ENCODE results near the gene CD244. TPM values are rescaled to one million over a fixed set of nuclear protein-coding genes. Genes with fewer than 3 reads are reported as not detected.

CD244 gene
- total RNA-seq, 2 donors from 2014 or later = 0.49 to 0.58 TPM

GRCh38 chr1:160835751-160836150 is 26.9 kb downstream of the CD244 start:
- H3K27me3 ChIP-seq = no peaks in the 10 kb centered on the region
- H3K9ac ChIP-seq (ENCODE audit: low read depth in 2 of 2, low read length in 2 of 2) = no peak overlapping the region
- intact Hi-C loops (cut with DNase I) = loop anchor here (2.0 to 5.0 kb wide), 2 partner anchors 47 to 115 kb away; no protein-coding TSS in a partner anchor
- no peak for DNase-seq
- no peaks in the 10 kb centered on the region for H3K36me3 ChIP-seq
- H3K4me1 ChIP-seq = peaks cover 5% of the 10 kb centered on the region
- TF ChIP-seq, protein P1, sequence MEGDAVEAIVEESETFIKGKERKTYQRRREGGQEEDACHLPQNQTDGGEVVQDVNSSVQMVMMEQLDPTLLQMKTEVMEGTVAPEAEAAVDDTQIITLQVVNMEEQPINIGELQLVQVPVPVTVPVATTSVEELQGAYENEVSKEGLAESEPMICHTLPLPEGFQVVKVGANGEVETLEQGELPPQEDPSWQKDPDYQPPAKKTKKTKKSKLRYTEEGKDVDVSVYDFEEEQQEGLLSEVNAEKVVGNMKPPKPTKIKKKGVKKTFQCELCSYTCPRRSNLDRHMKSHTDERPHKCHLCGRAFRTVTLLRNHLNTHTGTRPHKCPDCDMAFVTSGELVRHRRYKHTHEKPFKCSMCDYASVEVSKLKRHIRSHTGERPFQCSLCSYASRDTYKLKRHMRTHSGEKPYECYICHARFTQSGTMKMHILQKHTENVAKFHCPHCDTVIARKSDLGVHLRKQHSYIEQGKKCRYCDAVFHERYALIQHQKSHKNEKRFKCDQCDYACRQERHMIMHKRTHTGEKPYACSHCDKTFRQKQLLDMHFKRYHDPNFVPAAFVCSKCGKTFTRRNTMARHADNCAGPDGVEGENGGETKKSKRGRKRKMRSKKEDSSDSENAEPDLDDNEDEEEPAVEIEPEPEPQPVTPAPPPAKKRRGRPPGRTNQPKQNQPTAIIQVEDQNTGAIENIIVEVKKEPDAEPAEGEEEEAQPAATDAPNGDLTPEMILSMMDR (IDR thresholded peaks at IDR 0.05) = no peak
- H3K4me3 ChIP-seq = no peak overlapping the region
- H3K27ac ChIP-seq = no peak overlapping the region
- H3K9me3 ChIP-seq = no peaks in the 10 kb centered on the region

DNA sequence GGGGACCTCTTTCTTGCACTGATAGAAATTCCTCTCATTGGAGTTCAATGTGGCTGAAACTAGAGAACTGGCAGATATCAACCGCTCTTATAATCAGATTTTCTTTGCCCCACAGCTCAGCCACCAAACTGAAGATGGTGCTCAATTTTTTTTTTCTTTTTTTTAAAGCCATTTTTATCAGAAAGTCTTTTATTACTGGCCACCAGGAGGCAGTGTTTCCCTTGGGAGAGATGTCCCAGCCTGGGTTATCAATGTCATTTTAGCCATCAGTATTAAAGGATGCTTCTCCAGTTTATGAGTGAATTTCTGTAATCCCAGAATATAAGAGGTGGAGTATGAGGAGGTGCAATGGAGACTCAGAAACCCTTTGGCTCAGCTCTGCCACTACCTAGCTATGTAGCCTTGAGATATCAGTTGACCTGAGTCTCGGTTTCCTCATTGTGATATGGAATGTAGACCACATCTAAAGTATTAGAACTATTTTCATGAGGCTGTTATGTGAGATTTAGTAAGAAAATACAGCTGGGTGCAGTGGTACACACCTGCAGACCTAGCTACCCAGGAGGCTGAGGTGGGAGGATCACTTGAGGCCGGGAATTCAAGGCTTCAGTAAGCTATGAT is 27.6 kb downstream of the CD244 start:
- DNase-seq = no peak
- intact Hi-C loops (cut with DNase I) = loop anchor here (2.0 to 5.0 kb wide), 2 partner anchors 47 to 116 kb away; no protein-coding TSS in a partner anchor
- H3K27ac ChIP-seq = no peak overlapping the region
- no peak overlapping the region for H3K9ac ChIP-seq (ENCODE audit: low read depth in 2 of 2, low read length in 2 of 2)
- H3K27me3 ChIP-seq = no peaks in the 10 kb centered on the region
- TF ChIP-seq, protein P1 (IDR thresholded peaks at IDR 0.05) = peak; percentile 40
- H3K4me3 ChIP-seq = no peak overlapping the region
- no peaks in the 10 kb centered on the region for H3K36me3 ChIP-seq
- no peaks in the 10 kb centered on the region for H3K9me3 ChIP-seq
- peaks cover 5% of the 10 kb centered on the region for H3K4me1 ChIP-seq

DNA sequence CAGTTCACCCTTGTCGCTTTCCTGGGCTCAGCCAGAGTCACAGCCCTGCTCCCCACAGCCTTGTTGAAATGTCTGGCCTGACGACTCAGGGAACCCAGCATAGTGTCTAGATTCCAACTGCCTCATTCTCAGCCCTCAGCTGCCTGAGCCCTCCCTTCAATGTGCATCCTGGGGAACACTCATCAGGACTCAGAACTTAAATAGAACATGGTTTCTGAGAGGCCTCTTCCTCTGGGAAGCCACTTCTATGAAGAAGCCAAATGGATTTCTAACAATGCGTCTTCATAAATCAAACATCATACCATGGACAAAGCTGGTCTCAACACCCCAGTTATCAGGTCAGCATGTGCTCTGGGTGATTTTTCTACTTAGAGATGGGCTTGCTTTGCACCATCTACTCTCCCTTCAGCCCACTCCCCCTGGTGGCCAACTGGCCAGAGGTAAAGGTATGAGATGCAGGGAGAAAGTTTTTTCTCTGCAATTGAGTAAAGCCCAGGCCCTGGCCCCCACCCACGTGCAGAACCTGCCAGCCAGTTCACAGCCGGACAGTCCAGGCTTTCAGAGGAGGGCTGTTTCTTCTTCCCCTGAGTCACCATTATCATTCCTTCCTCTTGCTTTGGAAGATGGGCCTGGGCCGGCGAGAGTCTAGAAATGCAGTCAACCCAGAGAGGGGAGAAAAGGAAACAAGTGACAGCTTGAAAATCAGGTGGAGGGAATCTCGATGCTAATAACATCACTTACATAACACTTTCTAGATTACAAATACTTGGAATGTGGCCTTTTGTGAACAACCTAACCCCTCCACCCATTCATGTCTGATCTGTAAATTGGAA is 32.1 kb downstream of the CD244 start:
- intact Hi-C loops (cut with DNase I) = loop anchor here (2.0 kb wide), 2 partner anchors 54 to 104 kb away; no protein-coding TSS in a partner anchor
- Histone ChIP-seq H3K4me3 (no peak overlapping the region), H3K27me3 (no peaks in the 10 kb centered on the region), H3K4me1 (no peaks in the 10 kb centered on the region), H3K9ac (ENCODE audit: low read depth in 2 of 2, low read length in 2 of 2) (no peak overlapping the region), H3K27ac (no peak overlapping the region), H3K36me3 (no peaks in the 10 kb centered on the region), H3K9me3 (no peaks in the 10 kb centered on the region)
- TF ChIP-seq, protein P1 (IDR thresholded peaks at IDR 0.05) = peak; percentile 61
- DNase-seq = peak; percentile 78

GRCh38 chr1:160829766-160830165 is 32.9 kb downstream of the CD244 start:
- H3K36me3 ChIP-seq = no peaks in the 10 kb centered on the region
- H3K4me3 ChIP-seq = no peak overlapping the region
- no peak overlapping the region for H3K27ac ChIP-seq
- H3K27me3 ChIP-seq = no peaks in the 10 kb centered on the region
- no peaks in the 10 kb centered on the region for H3K4me1 ChIP-seq
- intact Hi-C loops (cut with DNase I) = loop anchor here (2.0 to 5.0 kb wide), 3 partner anchors 53 to 152 kb away; no protein-coding TSS in a partner anchor
- DNase-seq = no peak
- TF ChIP-seq, protein P1 (IDR thresholded peaks at IDR 0.05) = no peak
- H3K9ac ChIP-seq (ENCODE audit: low read depth in 2 of 2, low read length in 2 of 2) = peak overlapping the region in 1 of 2 donors; percentile 24
- H3K9me3 ChIP-seq = no peaks in the 10 kb centered on the region

DNA sequence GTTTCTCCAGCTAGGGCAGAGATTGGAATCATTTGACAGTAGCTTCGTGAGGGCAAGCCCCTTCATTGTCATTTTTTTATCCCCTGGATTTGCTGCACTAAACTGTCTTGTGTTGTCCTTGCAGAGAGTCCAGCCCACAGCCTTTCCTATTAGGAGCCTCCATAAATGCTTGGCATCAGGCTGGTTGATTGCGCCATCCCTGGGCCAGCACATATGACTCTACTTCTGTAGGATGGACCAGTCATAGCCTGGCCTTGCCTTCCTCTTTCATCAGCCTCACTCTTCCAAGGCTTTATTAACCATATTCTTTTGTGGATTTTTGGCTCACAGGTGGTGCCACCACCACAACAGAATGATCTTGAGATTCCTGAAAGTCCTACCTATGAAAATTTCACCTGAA is 35.3 kb downstream of the CD244 start:
- intact Hi-C loops (cut with DNase I) = loop anchor here (5.0 kb wide), 1 partner anchor 150 kb away; no protein-coding TSS in a partner anchor
- no peak overlapping the region for H3K4me3 ChIP-seq
- no peak overlapping the region for H3K9ac ChIP-seq (ENCODE audit: low read depth in 2 of 2, low read length in 2 of 2)
- H3K9me3 ChIP-seq = no peaks in the 10 kb centered on the region
- no peak overlapping the region for H3K27ac ChIP-seq
- TF ChIP-seq, protein P1 (IDR thresholded peaks at IDR 0.05) = no peak
- no peaks in the 10 kb centered on the region for H3K27me3 ChIP-seq
- DNase-seq = no peak
- no peaks in the 10 kb centered on the region for H3K4me1 ChIP-seq
- H3K36me3 ChIP-seq = no peaks in the 10 kb centered on the region
